ENCODE results near the gene DISP2. TPM values are rescaled to one million over a fixed set of nuclear protein-coding genes. Genes with fewer than 3 reads are reported as not detected.
A peak's percentile ranks its signal among the peaks of the same experiment; 100 is the strongest.

Gene DISP2
- total RNA-seq, 1 donor from 2014 or later, result 3.7 TPM

DNA sequence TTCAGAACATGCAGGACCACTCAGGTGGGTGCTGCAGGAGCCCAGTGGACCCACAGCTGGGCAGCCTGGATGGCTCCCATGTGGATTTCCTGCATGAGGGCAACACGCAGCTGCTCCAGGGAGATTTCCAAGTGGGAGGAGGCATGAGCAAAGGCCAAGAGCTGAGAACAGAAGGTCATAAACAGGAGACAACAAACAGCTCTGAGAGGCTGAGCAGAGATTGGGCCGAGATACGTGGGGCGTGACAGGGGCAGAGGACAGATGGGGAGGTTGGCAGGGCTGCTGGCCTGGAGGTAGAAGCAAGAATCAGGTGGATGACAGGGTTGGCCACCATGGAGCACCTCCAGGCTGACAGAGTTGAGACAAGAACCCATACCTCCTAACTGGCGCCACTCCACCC is 4.3 kb upstream of the DISP2 start:
- TF ChIP-seq, protein P1, sequence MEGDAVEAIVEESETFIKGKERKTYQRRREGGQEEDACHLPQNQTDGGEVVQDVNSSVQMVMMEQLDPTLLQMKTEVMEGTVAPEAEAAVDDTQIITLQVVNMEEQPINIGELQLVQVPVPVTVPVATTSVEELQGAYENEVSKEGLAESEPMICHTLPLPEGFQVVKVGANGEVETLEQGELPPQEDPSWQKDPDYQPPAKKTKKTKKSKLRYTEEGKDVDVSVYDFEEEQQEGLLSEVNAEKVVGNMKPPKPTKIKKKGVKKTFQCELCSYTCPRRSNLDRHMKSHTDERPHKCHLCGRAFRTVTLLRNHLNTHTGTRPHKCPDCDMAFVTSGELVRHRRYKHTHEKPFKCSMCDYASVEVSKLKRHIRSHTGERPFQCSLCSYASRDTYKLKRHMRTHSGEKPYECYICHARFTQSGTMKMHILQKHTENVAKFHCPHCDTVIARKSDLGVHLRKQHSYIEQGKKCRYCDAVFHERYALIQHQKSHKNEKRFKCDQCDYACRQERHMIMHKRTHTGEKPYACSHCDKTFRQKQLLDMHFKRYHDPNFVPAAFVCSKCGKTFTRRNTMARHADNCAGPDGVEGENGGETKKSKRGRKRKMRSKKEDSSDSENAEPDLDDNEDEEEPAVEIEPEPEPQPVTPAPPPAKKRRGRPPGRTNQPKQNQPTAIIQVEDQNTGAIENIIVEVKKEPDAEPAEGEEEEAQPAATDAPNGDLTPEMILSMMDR (IDR thresholded peaks at IDR 0.05; ENCODE audit: insufficient read depth, low read depth, low read length), result no peak
- no peak for TF ChIP-seq EZH2 (IDR thresholded peaks at IDR 0.05; ENCODE audit: insufficient read depth, low read length)
- H3K4me3 ChIP-seq (ENCODE audit: insufficient read depth, low read depth, low read length), result no peak overlapping the region
- H3K9me3 ChIP-seq (ENCODE audit: insufficient read depth, low read depth, low read length), result no peaks in the 10 kb centered on the region
- no peak overlapping the region for H3K27ac Mint-ChIP-seq (ENCODE audit: unreplicated experiment)
- no peaks in the 10 kb centered on the region for H3K9me3 Mint-ChIP-seq (ENCODE audit: unreplicated experiment)
- FAIRE-seq (no peak), DNase-seq (ENCODE audit: low read depth) (no peak)
- H3K79me2 ChIP-seq (ENCODE audit: insufficient read depth, low read length), result no peaks in the 10 kb centered on the region
- H3K27me3 ChIP-seq (ENCODE audit: insufficient read depth, low read length), result no peaks in the 10 kb centered on the region
- no peak overlapping the region for H3K9ac ChIP-seq (ENCODE audit: low read length)
- peaks cover 14% of the 10 kb centered on the region for H3K4me1 ChIP-seq (ENCODE audit: insufficient read depth, low read length)
- H3K27ac ChIP-seq (ENCODE audit: low read depth, low read length), result no peak overlapping the region
- peak overlapping the region; percentile 28 for H3K4me2 ChIP-seq (ENCODE audit: low read length)
- H4K20me1 ChIP-seq (ENCODE audit: insufficient read depth, low read length), result no peaks in the 10 kb centered on the region
- peaks cover 43% of the 10 kb centered on the region for H3K27me3 Mint-ChIP-seq (ENCODE audit: low read depth, unreplicated experiment)
- H2AFZ ChIP-seq (ENCODE audit: low read depth, low read length), result no peak overlapping the region
- H3K4me3 Mint-ChIP-seq (ENCODE audit: unreplicated experiment), result no peak overlapping the region
- peaks cover 1% of the 10 kb centered on the region for H3K36me3 Mint-ChIP-seq (ENCODE audit: low read depth, unreplicated experiment)
- peaks cover 11% of the 10 kb centered on the region for H3K4me1 Mint-ChIP-seq (ENCODE audit: low read depth, unreplicated experiment)
- H3K36me3 ChIP-seq (ENCODE audit: insufficient read depth, low read length), result no peaks in the 10 kb centered on the region

GRCh38 chr15:40354408-40355171 is 3.4 kb upstream of the DISP2 start:
- DNase-seq (ENCODE audit: low read depth), result peak; percentile 17
- Mint-ChIP-seq H3K27ac (ENCODE audit: unreplicated experiment) (no peak overlapping the region), H3K4me1 (ENCODE audit: low read depth, unreplicated experiment) (peaks cover 11% of the 10 kb centered on the region), H3K4me3 (ENCODE audit: unreplicated experiment) (peak overlapping the region; percentile 34), H3K27me3 (ENCODE audit: low read depth, unreplicated experiment) (peaks cover 43% of the 10 kb centered on the region), H3K9me3 (ENCODE audit: unreplicated experiment) (no peaks in the 10 kb centered on the region), H3K36me3 (ENCODE audit: low read depth, unreplicated experiment) (peaks cover 1% of the 10 kb centered on the region)
- Histone ChIP-seq H3K27me3 (ENCODE audit: insufficient read depth, low read length) (no peaks in the 10 kb centered on the region), H3K9ac (ENCODE audit: low read length) (no peak overlapping the region), H3K4me3 (ENCODE audit: insufficient read depth, low read depth, low read length) (no peak overlapping the region), H3K79me2 (ENCODE audit: insufficient read depth, low read length) (no peaks in the 10 kb centered on the region), H3K4me2 (ENCODE audit: low read length) (peak overlapping the region; percentile 28), H4K20me1 (ENCODE audit: insufficient read depth, low read length) (no peaks in the 10 kb centered on the region), H3K9me3 (ENCODE audit: insufficient read depth, low read depth, low read length) (no peaks in the 10 kb centered on the region), H3K4me1 (ENCODE audit: insufficient read depth, low read length) (peaks cover 14% of the 10 kb centered on the region), H2AFZ (ENCODE audit: low read depth, low read length) (no peak overlapping the region), H3K36me3 (ENCODE audit: insufficient read depth, low read length) (no peaks in the 10 kb centered on the region), H3K27ac (ENCODE audit: low read depth, low read length) (no peak overlapping the region)
- no peak for FAIRE-seq
- TF ChIP-seq, protein P1 (IDR thresholded peaks at IDR 0.05; ENCODE audit: insufficient read depth, low read depth, low read length), result peak; percentile 25
- TF ChIP-seq EZH2 (IDR thresholded peaks at IDR 0.05; ENCODE audit: insufficient read depth, low read length), result no peak

GRCh38 chr15:40355976-40356585 is 1.9 kb upstream of the DISP2 start:
- H3K27ac Mint-ChIP-seq (ENCODE audit: unreplicated experiment), result no peak overlapping the region
- H3K36me3 ChIP-seq (ENCODE audit: insufficient read depth, low read length), result no peaks in the 10 kb centered on the region
- H3K9me3 Mint-ChIP-seq (ENCODE audit: unreplicated experiment), result no peaks in the 10 kb centered on the region
- no peak overlapping the region for H3K4me3 ChIP-seq (ENCODE audit: insufficient read depth, low read depth, low read length)
- peaks cover 1% of the 10 kb centered on the region for H3K36me3 Mint-ChIP-seq (ENCODE audit: low read depth, unreplicated experiment)
- H3K4me1 ChIP-seq (ENCODE audit: insufficient read depth, low read length), result peaks cover 14% of the 10 kb centered on the region
- H3K79me2 ChIP-seq (ENCODE audit: insufficient read depth, low read length), result no peaks in the 10 kb centered on the region
- no peak overlapping the region for H2AFZ ChIP-seq (ENCODE audit: low read depth, low read length)
- no peaks in the 10 kb centered on the region for H3K9me3 ChIP-seq (ENCODE audit: insufficient read depth, low read depth, low read length)
- no peak overlapping the region for H3K9ac ChIP-seq (ENCODE audit: low read length)
- H4K20me1 ChIP-seq (ENCODE audit: insufficient read depth, low read length), result no peaks in the 10 kb centered on the region
- no peak overlapping the region for H3K4me2 ChIP-seq (ENCODE audit: low read length)
- H3K27ac ChIP-seq (ENCODE audit: low read depth, low read length), result no peak overlapping the region
- peaks cover 42% of the 10 kb centered on the region for H3K27me3 Mint-ChIP-seq (ENCODE audit: low read depth, unreplicated experiment)
- no peaks in the 10 kb centered on the region for H3K27me3 ChIP-seq (ENCODE audit: insufficient read depth, low read length)
- peaks cover 11% of the 10 kb centered on the region for H3K4me1 Mint-ChIP-seq (ENCODE audit: low read depth, unreplicated experiment)
- FAIRE-seq (no peak), DNase-seq (ENCODE audit: low read depth) (no peak)
- TF ChIP-seq EZH2 (IDR thresholded peaks at IDR 0.05; ENCODE audit: insufficient read depth, low read length), result no peak
- TF ChIP-seq, protein P1 (IDR thresholded peaks at IDR 0.05; ENCODE audit: insufficient read depth, low read depth, low read length), result no peak
- no peak overlapping the region for H3K4me3 Mint-ChIP-seq (ENCODE audit: unreplicated experiment)
